ENCODE data around the gene MRPL34. TPM values are rescaled to one million over a fixed set of nuclear protein-coding genes. Genes with fewer than 3 reads are reported as not detected.

The MRPL34 gene
- total RNA-seq, 1 experiment from 2014 or later = 87.7 TPM

DNA sequence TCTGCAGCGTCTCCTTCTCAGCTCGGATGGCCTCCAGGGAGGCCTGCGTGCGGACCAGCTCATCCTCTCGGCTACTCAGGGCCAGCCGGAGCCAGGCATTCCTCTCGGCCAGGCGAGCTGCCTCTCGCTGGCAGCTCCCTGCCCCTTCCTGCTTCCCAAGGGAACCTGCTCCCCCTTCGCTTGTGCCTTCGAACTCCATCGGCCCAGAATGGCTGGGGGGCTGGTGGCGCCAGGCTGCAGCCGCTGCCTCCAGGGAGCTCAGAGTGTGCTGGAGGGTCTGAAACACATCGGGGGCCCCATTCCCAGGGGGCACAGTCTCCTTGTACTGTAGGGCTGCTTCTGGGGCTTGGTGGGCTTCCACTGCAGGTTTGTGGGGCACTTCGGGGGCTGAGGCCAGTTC, 43.1 kb upstream of the MRPL34 start:
- ChIA-PET POLR2A (no interaction called here), CTCF (no interaction called here)
- no peak overlapping the region for H3K27ac ChIP-seq (ENCODE audit: low read length)
- BruUV-seq (replicated peaks) = no TSS peak
- H3K4me3 ChIP-seq (ENCODE audit: low read depth in 2 of 2, low read length in 2 of 2) = no peak overlapping the region
- no peaks in the 10 kb centered on the region for H3K4me1 ChIP-seq (ENCODE audit: control insufficient read depth, insufficient read depth, low read length)
- no peaks in the 10 kb centered on the region for H3K27me3 ChIP-seq (ENCODE audit: control insufficient read depth, insufficient read depth, low read length)
- in situ Hi-C loops (cut with HindIII; ENCODE audit: low pct_unique_long_range_greater_than_20kb, low sequenced_read_pairs) = no loop called here
- H3K36me3 ChIP-seq (ENCODE audit: control insufficient read depth, insufficient read depth, low read length) = peaks cover under 1% of the 10 kb centered on the region; the same call in 1 of the 2 replicates
- no peaks in the 10 kb centered on the region for H3K9me3 ChIP-seq (ENCODE audit: control insufficient read depth, insufficient read depth, low read depth, low read length)
- intact Hi-C loops (cut with micrococcal nuclease; ENCODE audit: unreplicated experiment) = no loop called here
- TF ChIP-seq TCF7L2 (IDR thresholded peaks at IDR 0.05; ENCODE audit: low read depth, low read length) (no peak), SIN3A (IDR thresholded peaks at IDR 0.05; ENCODE audit: borderline replicate concordance, insufficient read depth, low read depth, low read length) (no peak), POLR2AphosphoS5 (IDR thresholded peaks at IDR 0.05; ENCODE audit: low read depth, low read length) (no peak)
- TF ChIP-seq, protein P1, sequence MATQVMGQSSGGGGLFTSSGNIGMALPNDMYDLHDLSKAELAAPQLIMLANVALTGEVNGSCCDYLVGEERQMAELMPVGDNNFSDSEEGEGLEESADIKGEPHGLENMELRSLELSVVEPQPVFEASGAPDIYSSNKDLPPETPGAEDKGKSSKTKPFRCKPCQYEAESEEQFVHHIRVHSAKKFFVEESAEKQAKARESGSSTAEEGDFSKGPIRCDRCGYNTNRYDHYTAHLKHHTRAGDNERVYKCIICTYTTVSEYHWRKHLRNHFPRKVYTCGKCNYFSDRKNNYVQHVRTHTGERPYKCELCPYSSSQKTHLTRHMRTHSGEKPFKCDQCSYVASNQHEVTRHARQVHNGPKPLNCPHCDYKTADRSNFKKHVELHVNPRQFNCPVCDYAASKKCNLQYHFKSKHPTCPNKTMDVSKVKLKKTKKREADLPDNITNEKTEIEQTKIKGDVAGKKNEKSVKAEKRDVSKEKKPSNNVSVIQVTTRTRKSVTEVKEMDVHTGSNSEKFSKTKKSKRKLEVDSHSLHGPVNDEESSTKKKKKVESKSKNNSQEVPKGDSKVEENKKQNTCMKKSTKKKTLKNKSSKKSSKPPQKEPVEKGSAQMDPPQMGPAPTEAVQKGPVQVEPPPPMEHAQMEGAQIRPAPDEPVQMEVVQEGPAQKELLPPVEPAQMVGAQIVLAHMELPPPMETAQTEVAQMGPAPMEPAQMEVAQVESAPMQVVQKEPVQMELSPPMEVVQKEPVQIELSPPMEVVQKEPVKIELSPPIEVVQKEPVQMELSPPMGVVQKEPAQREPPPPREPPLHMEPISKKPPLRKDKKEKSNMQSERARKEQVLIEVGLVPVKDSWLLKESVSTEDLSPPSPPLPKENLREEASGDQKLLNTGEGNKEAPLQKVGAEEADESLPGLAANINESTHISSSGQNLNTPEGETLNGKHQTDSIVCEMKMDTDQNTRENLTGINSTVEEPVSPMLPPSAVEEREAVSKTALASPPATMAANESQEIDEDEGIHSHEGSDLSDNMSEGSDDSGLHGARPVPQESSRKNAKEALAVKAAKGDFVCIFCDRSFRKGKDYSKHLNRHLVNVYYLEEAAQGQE (IDR thresholded peaks at IDR 0.05; ENCODE audit: insufficient read depth in 1 of 2, low read depth in 2 of 2, low read length in 1 of 2) = no peak
- TF ChIP-seq, protein P2, sequence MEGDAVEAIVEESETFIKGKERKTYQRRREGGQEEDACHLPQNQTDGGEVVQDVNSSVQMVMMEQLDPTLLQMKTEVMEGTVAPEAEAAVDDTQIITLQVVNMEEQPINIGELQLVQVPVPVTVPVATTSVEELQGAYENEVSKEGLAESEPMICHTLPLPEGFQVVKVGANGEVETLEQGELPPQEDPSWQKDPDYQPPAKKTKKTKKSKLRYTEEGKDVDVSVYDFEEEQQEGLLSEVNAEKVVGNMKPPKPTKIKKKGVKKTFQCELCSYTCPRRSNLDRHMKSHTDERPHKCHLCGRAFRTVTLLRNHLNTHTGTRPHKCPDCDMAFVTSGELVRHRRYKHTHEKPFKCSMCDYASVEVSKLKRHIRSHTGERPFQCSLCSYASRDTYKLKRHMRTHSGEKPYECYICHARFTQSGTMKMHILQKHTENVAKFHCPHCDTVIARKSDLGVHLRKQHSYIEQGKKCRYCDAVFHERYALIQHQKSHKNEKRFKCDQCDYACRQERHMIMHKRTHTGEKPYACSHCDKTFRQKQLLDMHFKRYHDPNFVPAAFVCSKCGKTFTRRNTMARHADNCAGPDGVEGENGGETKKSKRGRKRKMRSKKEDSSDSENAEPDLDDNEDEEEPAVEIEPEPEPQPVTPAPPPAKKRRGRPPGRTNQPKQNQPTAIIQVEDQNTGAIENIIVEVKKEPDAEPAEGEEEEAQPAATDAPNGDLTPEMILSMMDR (IDR thresholded peaks at IDR 0.05) = no peak
- DNase-seq (ENCODE audit: low read depth, low spot score) = no peak
- no peak for ATAC-seq

DNA sequence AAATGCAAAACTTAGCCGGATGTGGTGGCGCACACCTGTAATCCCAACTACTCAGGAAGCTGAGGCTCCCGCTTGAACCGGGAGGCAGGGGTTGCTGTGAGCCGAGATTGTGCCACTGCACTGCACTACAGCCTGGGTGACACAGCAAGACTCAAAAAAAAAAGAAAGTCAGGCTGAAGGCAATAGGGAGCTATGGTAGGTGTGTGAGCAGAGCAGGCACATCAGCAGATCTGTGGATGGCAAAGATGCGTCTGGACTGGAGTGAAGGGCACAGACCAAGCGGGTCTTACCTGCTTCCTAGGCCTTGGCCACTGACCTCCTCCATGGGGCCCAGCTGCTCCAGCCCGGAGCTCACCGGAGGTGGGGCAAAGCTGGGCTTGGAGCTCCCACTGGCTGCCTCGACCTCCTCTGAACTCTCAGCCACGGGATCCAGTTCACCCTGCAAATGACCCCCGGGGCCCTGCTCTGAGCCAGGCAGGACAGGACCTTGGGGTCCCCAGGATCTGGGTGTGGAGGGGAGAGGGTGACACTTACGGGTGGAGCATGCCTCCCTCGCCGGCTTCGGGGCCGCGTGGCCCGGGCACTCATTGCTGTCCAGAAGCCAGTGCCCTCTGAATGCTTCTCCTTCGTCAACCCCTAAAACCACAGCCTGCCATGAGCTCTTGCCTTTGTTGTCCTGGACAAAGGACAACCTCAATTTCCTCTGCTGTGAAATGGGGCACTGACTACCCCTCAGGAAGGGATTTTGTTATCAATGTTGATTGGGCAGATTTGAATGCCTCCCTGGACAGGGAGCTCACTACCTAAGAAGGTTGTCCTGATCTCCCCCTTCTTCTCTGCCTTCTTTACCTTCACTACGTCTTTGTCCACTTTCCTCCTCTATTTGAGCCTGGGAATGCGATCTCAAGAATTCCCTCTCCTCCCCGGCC, 41.7 kb upstream of the MRPL34 start:
- Histone ChIP-seq H3K4me3 (ENCODE audit: low read depth in 2 of 2, low read length in 2 of 2) (no peak overlapping the region), H3K36me3 (ENCODE audit: control insufficient read depth, insufficient read depth, low read length) (peaks cover 4% of the 10 kb centered on the region; the same call in 1 of the 2 replicates), H3K27ac (ENCODE audit: low read length) (no peak overlapping the region), H3K4me1 (ENCODE audit: control insufficient read depth, insufficient read depth, low read length) (no peaks in the 10 kb centered on the region), H3K9me3 (ENCODE audit: control insufficient read depth, insufficient read depth, low read depth, low read length) (no peaks in the 10 kb centered on the region), H3K27me3 (ENCODE audit: control insufficient read depth, insufficient read depth, low read length) (no peaks in the 10 kb centered on the region)
- ATAC-seq (no peak), DNase-seq (ENCODE audit: low read depth, low spot score) (no peak)
- TF ChIP-seq POLR2AphosphoS5 (IDR thresholded peaks at IDR 0.05; ENCODE audit: low read depth, low read length) = no peak
- no peak for TF ChIP-seq TCF7L2 (IDR thresholded peaks at IDR 0.05; ENCODE audit: low read depth, low read length)
- ChIA-PET CTCF (no interaction called here), POLR2A (no interaction called here)
- intact Hi-C loops (cut with micrococcal nuclease; ENCODE audit: unreplicated experiment) (no loop called here), in situ Hi-C loops (cut with HindIII; ENCODE audit: low pct_unique_long_range_greater_than_20kb, low sequenced_read_pairs) (no loop called here)
- BruUV-seq (replicated peaks) = no TSS peak

DNA sequence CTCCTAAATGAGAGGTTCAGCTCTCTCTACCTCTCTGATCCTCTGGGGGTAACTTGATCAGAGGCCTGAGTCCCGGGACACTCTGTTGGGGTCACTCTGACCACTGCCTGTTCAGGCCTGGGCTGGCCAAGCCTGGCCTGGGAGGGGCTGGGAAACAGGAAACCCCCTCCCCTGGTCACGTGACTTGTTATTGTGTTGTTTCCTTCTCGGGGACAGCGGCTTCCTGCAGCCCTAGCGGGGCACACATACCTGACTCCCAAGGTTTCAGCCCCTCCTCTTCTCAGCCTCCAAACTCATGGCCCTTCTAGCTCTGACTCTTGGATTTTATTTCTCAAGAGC, 41.1 kb upstream of the MRPL34 start, which contains the start of gene USHBP1:
Gene USHBP1, minus strand, starts transcription at position 105 of the 339 bp plus-strand sequence. CDS start 446 bp downstream, outside the sequence.
- no peak for DNase-seq (ENCODE audit: low read depth, low spot score)
- Histone ChIP-seq H3K36me3 (ENCODE audit: control insufficient read depth, insufficient read depth, low read length) (peaks cover 4% of the 10 kb centered on the region; the same call in 1 of the 2 replicates), H3K27me3 (ENCODE audit: control insufficient read depth, insufficient read depth, low read length) (no peaks in the 10 kb centered on the region), H3K4me1 (ENCODE audit: control insufficient read depth, insufficient read depth, low read length) (no peaks in the 10 kb centered on the region), H3K4me3 (ENCODE audit: low read depth in 2 of 2, low read length in 2 of 2) (no peak within 1 kb of the TSS), H3K9me3 (ENCODE audit: control insufficient read depth, insufficient read depth, low read depth, low read length) (no peaks in the 10 kb centered on the region), H3K27ac (ENCODE audit: low read length) (no peak within 1 kb of the TSS)
- intact Hi-C loops (cut with micrococcal nuclease; ENCODE audit: unreplicated experiment) (no loop called here), in situ Hi-C loops (cut with HindIII; ENCODE audit: low pct_unique_long_range_greater_than_20kb, low sequenced_read_pairs) (no loop called here)
- BruUV-seq (replicated peaks) = no TSS peak
- CTCF ChIA-PET = no interaction called here
- no peak for TF ChIP-seq POLR2AphosphoS5 (IDR thresholded peaks at IDR 0.05; ENCODE audit: low read depth, low read length)
- no peak for TF ChIP-seq TCF7L2 (IDR thresholded peaks at IDR 0.05; ENCODE audit: low read depth, low read length)
- no peak for TF ChIP-seq SIN3A (IDR thresholded peaks at IDR 0.05; ENCODE audit: borderline replicate concordance, insufficient read depth, low read depth, low read length)
- TF ChIP-seq, protein P2 (IDR thresholded peaks at IDR 0.05) = no peak
- TF ChIP-seq, protein P1 (IDR thresholded peaks at IDR 0.05; ENCODE audit: insufficient read depth in 1 of 2, low read depth in 2 of 2, low read length in 1 of 2) = no peak
- POLR2A ChIA-PET = no interaction called here
- no peak for ATAC-seq
